ENCODE results near the gene PTPRM. TPM values are rescaled to one million over a fixed set of nuclear protein-coding genes. Genes with fewer than 3 reads are reported as not detected.
A peak's percentile ranks its signal among the peaks of the same experiment; 100 is the strongest.

PTPRM gene
- total RNA-seq, 4 donors from 2014 or later: 170 to 198 (median 182) TPM

- Histone ChIP-seq H3K36me3 (no peaks in the 10 kb centered on the region), H3K27me3 (no peaks in the 10 kb centered on the region), H3K27ac (peak overlapping the region; percentile 81 to 92 (median 91)), H3K4me1 (peaks cover 60 to 71% of the 10 kb centered on the region in 2 donors), H3K4me3 (replicated peaks in 1 of 3) (no peak overlapping the region), H3K9me3 (no peaks in the 10 kb centered on the region)
- DNase-seq: no peak
- WGBS, 2 donors: 9 to 14% methylated on average over 4 of the region's 4 CpGs
- no peak for TF ChIP-seq POLR2A (IDR thresholded peaks at IDR 0.05)
- no peak for TF ChIP-seq CTCF (IDR thresholded peaks at IDR 0.05)
- intact Hi-C loops (cut with DNase I): no loop called here
Observed at GRCh38 chr18:7748251-7749007, 181.3 kb downstream of the PTPRM start.

- peak; percentile 66 to 69 for DNase-seq
- intact Hi-C loops (cut with DNase I): no loop called here
- H3K4me3 ChIP-seq (replicated peaks in 1 of 3): no peak overlapping the region
- no peaks in the 10 kb centered on the region for H3K9me3 ChIP-seq
- peaks cover 60 to 71% of the 10 kb centered on the region in 2 donors for H3K4me1 ChIP-seq
- no peaks in the 10 kb centered on the region for H3K27me3 ChIP-seq
- TF ChIP-seq POLR2A (IDR thresholded peaks at IDR 0.05): peak in 1 of 2 donors; percentile 25
- TF ChIP-seq CTCF (IDR thresholded peaks at IDR 0.05): no peak
- no peaks in the 10 kb centered on the region for H3K36me3 ChIP-seq
- peak overlapping the region; percentile 81 to 92 (median 91) for H3K27ac ChIP-seq
- WGBS, 2 donors: 22 to 23% methylated on average over 2 of the region's 2 CpGs
Observed at GRCh38 chr18:7749008-7749405, 181.9 kb downstream of the PTPRM start.

DNA sequence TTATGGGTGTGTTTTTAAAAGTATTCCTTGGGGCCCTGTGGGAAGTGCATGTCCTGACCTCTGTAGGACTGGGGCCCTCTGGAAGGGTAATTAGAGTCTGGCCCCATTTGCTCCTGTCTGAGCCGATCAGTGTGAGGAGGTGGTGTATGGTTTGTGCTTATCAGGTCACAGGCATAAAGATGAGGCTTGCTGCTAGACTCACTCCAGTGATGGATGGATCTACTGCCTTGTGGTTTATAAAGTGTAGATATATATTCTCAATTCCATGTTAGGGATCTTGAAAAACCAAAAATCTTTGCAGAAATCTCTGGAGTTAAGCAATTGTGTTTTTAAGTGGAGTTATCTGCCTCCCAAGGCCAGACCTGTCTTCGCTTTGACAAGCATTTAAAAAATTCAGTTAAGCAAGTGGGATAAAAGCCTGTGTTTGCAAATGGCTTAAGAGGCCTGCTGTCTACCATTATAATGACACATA lies 182.4 kb downstream of the PTPRM start:
- Histone ChIP-seq H3K9me3 (no peaks in the 10 kb centered on the region), H3K36me3 (no peaks in the 10 kb centered on the region), H3K4me3 (replicated peaks in 1 of 3) (no peak overlapping the region), H3K4me1 (peaks cover 62 to 71% of the 10 kb centered on the region in 2 donors), H3K27me3 (no peaks in the 10 kb centered on the region), H3K27ac (peak overlapping the region; percentile 81 to 92 (median 91))
- intact Hi-C loops (cut with DNase I): no loop called here
- 17 to 26% methylated on average over 2 of the region's 2 CpGs for WGBS, 2 donors
- TF ChIP-seq CTCF (IDR thresholded peaks at IDR 0.05): peak in 1 of 6 experiments; percentile 4
- no peak for TF ChIP-seq POLR2A (IDR thresholded peaks at IDR 0.05)
- DNase-seq: no peak

- 21 to 30% methylated on average over 6 of the region's 6 CpGs for WGBS, 2 donors
- Histone ChIP-seq H3K4me3 (replicated peaks in 1 of 3) (no peak overlapping the region), H3K27me3 (no peaks in the 10 kb centered on the region), H3K27ac (peak overlapping the region; percentile 81 to 92 (median 91)), H3K36me3 (no peaks in the 10 kb centered on the region), H3K9me3 (no peaks in the 10 kb centered on the region), H3K4me1 (peaks cover 67 to 76% of the 10 kb centered on the region in 2 donors)
- TF ChIP-seq CTCF (IDR thresholded peaks at IDR 0.05) (no peak), POLR2A (IDR thresholded peaks at IDR 0.05) (peak in 1 of 2 donors; percentile 11)
- intact Hi-C loops (cut with DNase I): no loop called here
- DNase-seq: no peak
Observed at GRCh38 chr18:7750095-7750663, 183.1 kb downstream of the PTPRM start.

DNA sequence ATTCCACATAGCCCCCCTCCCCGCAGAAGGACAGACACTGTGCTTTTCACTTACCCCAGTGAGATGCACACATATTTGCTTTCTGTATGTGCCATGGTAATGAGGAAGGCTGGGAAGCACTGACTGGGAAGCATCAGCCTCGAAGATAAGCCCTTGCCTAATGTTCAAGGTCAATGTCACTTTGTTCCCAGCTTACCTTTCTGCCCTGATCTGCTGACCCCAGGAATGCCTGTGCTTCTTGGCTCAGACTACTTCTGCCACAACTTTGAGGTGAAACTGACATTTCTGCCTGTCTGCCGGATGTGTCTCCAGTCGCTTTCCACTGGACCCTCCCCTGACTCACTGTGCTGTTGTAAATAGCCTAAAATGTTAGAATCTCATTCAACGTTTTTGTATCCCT lies 183.8 kb downstream of the PTPRM start:
- H3K27ac ChIP-seq: peak overlapping the region; percentile 68 to 92 (median 91)
- 58 to 75% methylated on average over 5 of the region's 5 CpGs for WGBS, 2 donors

More for the DNA sequence above, 183.8 kb downstream of the PTPRM start:
- Histone ChIP-seq H3K4me1 (peaks cover 71 to 84% of the 10 kb centered on the region in 2 donors), H3K4me3 (replicated peaks in 1 of 3) (no peak overlapping the region), H3K36me3 (no peaks in the 10 kb centered on the region), H3K9me3 (no peaks in the 10 kb centered on the region), H3K27me3 (no peaks in the 10 kb centered on the region)
- intact Hi-C loops (cut with DNase I): no loop called here
- DNase-seq: no peak
- TF ChIP-seq CTCF (IDR thresholded peaks at IDR 0.05) (no peak), POLR2A (IDR thresholded peaks at IDR 0.05) (no peak)
